ENCODE results near the gene PTPA. TPM values are rescaled to one million over a fixed set of nuclear protein-coding genes. Genes with fewer than 3 reads are reported as not detected.

Gene PTPA
- total RNA-seq, 1 donor from 2014 or later, result 42.2 TPM

Other genes starting within 250 kb of the PTPA start
- gene KYAT1, start 229.5 kb upstream of the PTPA start, total RNA-seq, result 3.4 TPM
- gene LRRC8A, start 229.3 kb upstream of the PTPA start, total RNA-seq, result 27.5 TPM
- 13.5 TPM for gene PHYHD1, start 190.4 kb upstream of the PTPA start, total RNA-seq
- gene DOLK, start 163.8 kb upstream of the PTPA start, total RNA-seq, result 7.8 TPM
- gene NUP188, start 163.7 kb upstream of the PTPA start, total RNA-seq, result 49.8 TPM
- gene SH3GLB2, start 83.1 kb upstream of the PTPA start, total RNA-seq, result 33.0 TPM
- 16.2 TPM for gene MIGA2, start 74.8 kb upstream of the PTPA start, total RNA-seq
- 6.2 TPM for gene DOLPP1, start 30.3 kb upstream of the PTPA start, total RNA-seq
- 28.7 TPM for gene CRAT, start 622 bp upstream of the PTPA start, total RNA-seq
- gene IER5L, start 66.8 kb downstream of the PTPA start, total RNA-seq, result 23.0 TPM

All from skin of body (tissue), 1 donor.